Esophagus muscularis mucosa (tissue), 4 donors: Measurements from ENCODE around the gene HHATL. TPM values are rescaled to one million over a fixed set of nuclear protein-coding genes. Genes with fewer than 3 reads are reported as not detected.

Experiments used
- DNase-seq: peaks from one replicate; pipeline ENCODE4 v3.0.0-alpha.2; 2017; ENCODE audit errors: extremely low spot score
- H3K27ac ChIP-seq, 4 donors: fragments of 200-600 bp; sonication (generic); replicated peaks in 1 of 4; 1 replicate in 3 of 4; 2 replicates in 1 of 4; pipeline ENCODE4 v1.5.1; 2016 to 2019; ENCODE audit warnings: mild to moderate bottlenecking in 1 of 4
- H3K27me3 ChIP-seq, 4 donors: fragments of 200-600 bp; sonication (generic); one replicate each; pipeline versions ENCODE4 v1.5.1 to v1.6.0; 2016 to 2019
- H3K36me3 ChIP-seq, 4 donors: fragments of 200-600 bp; sonication (generic); one replicate each; pipeline ENCODE4 v1.5.1; 2016 to 2019
- H3K4me1 ChIP-seq, 4 donors: fragments of 200-600 bp; sonication (generic); one replicate each; pipeline ENCODE4 v1.5.1; 2016 to 2019
- H3K4me3 ChIP-seq, 4 donors: fragments of 200-600 bp; sonication (generic); 1 replicate in 2 of 4; 2 replicates in 2 of 4; pipeline ENCODE4 v1.5.1; 2016 to 2019; ENCODE audit warnings: mild to moderate bottlenecking in 4 of 4, moderate library complexity in 1 of 4
- H3K9me3 ChIP-seq, 4 donors: fragments of 200-600 bp; sonication (generic); 1 replicate in 3 of 4; 2 replicates in 1 of 4; pipeline ENCODE4 v1.5.1; 2016 to 2019
- EP300 ChIP-seq: sonication (generic); formaldehyde crosslinking; IDR thresholded peaks from one replicate; pipeline ENCODE4 v1.6.1; 2017; ENCODE audit warnings: antibody characterized with exemption
- POLR2A ChIP-seq: fragments of 450-650 bp; IDR thresholded peaks from one replicate; pipeline ENCODE4 v1.6.1; 2017; ENCODE audit warnings: antibody characterized with exemption, moderate library complexity, mild to moderate bottlenecking, low read depth
- POLR2AphosphoS5 ChIP-seq, 2 donors: sonication (generic); formaldehyde crosslinking; IDR thresholded peaks; one replicate each; pipeline ENCODE4 v1.6.1; 2017; ENCODE audit warnings: antibody characterized with exemption in 2 of 2
- WGBS: methylation state at CpG from one replicate; pipeline ENCODE4 v1.1.5; 2018; 5-methylcytosine and 5-hydroxymethylcytosine counted together
- intact Hi-C: fragments of 100-400 bp; cut with DNase I; formaldehyde crosslinking; loops from one replicate; pipeline ENCODE4 v1.15.1; 2023
- total RNA-seq, 4 donors: library from RNA; depleted of rRNA; stranded (reverse); fragments of >200 nt; gene quantifications; one replicate each; pipeline versions ENCODE4 v1.1.0 to v1.2.1, GENCODE V29; 2016
- TF ChIP-seq, protein P1 (sequence below), 3 experiments: fragments of 200-600 bp in 2 of 3; fragments of 450-650 bp in 1 of 3; sonication (generic) in 2 of 3; IDR thresholded peaks; one replicate each; pipeline ENCODE4 v1.5.1; 2017 to 2019; ENCODE audit warnings: antibody characterized with exemption in 3 of 3, mild to moderate bottlenecking in 2 of 3, moderate library complexity in 1 of 3

Gene HHATL
- total RNA-seq, 4 donors from 2014 or later = 1.5 TPM; not detected in 3

DNA sequence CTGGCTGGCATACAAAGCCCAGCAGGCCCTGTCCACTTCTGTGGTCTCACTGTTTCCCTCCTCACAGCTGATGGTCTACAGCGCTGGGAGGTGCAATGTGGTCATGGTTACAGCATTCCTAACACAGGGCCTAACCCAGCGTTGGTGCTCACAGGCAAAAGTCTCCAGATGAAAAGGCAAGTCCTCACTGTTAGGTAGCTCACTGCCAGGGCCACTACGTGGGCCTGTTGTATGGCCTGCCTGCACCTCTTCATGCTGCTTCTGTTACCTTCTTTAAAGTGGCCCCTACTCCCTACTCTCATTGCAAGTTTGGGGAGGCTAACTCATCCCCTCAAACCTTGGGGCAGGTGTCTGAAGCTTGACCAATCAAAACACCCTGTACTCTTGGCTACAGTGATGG lies 39.2 kb upstream of the HHATL start:
- Histone ChIP-seq H3K36me3 (no peaks in the 10 kb centered on the region), H3K27ac (no peak overlapping the region), H3K9me3 (no peaks in the 10 kb centered on the region), H3K4me1 (peaks cover 24 to 30% (median 29%) of the 10 kb centered on the region in 4 donors), H3K4me3 (no peak overlapping the region), H3K27me3 (no peaks in the 10 kb centered on the region)
- intact Hi-C loops = loop anchor here (5.0 kb wide), 1 partner anchor 89 kb away; the partner anchor contains the start of gene ZBTB47
- no peak for TF ChIP-seq EP300
- TF ChIP-seq POLR2AphosphoS5 (IDR thresholded peaks at IDR 0.05) = no peak
- TF ChIP-seq, protein P1, sequence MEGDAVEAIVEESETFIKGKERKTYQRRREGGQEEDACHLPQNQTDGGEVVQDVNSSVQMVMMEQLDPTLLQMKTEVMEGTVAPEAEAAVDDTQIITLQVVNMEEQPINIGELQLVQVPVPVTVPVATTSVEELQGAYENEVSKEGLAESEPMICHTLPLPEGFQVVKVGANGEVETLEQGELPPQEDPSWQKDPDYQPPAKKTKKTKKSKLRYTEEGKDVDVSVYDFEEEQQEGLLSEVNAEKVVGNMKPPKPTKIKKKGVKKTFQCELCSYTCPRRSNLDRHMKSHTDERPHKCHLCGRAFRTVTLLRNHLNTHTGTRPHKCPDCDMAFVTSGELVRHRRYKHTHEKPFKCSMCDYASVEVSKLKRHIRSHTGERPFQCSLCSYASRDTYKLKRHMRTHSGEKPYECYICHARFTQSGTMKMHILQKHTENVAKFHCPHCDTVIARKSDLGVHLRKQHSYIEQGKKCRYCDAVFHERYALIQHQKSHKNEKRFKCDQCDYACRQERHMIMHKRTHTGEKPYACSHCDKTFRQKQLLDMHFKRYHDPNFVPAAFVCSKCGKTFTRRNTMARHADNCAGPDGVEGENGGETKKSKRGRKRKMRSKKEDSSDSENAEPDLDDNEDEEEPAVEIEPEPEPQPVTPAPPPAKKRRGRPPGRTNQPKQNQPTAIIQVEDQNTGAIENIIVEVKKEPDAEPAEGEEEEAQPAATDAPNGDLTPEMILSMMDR (IDR thresholded peaks at IDR 0.05) = no peak
- TF ChIP-seq POLR2A = no peak
- DNase-seq = no peak
- WGBS = 78% methylated on average over 3 of the region's 3 CpGs

DNA sequence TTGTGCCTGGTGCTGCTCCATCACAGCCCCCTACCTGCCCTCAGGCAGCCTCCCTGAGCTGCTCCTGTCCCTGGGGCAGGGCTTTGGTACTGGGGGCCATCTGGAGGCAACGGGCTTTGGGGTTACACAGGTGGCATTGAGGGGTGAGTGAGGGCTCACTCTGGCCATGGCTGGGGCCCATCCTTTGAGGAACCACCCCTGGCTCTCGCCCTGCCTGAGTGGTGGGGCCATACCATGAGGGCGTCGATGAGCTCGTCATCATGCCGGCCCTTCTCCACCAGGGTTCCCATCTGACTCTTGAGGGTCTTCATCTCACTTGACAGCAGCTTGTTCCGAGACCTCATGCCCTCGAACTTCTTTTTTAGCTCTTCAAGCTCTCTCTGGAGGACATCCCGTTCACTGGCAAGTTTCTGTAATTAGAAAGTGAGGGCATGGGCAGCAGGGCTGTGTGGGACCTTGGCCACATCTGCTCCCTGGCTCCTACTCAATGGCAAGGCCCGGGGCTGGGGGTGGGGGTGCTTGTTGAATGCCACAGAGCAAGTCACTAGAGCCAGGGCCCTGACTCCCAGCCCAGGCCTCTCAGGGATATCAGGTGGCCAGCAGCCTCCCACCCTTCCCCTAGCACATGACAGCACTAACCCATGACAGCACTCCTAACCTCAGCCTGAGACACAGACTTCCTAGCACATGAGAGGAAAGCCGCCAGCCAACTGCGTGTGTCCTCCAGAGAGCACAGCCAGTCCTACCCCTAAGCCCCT lies 37.0 kb upstream of the HHATL start:
- intact Hi-C loops = loop anchor here (5.0 kb wide), 1 partner anchor 87 kb away; the partner anchor contains the start of gene ZBTB47
- Histone ChIP-seq H3K4me3 (no peak overlapping the region), H3K27me3 (no peaks in the 10 kb centered on the region), H3K27ac (no peak overlapping the region), H3K36me3 (no peaks in the 10 kb centered on the region), H3K4me1 (peaks cover 7 to 8% (median 7%) of the 10 kb centered on the region in 4 donors), H3K9me3 (no peaks in the 10 kb centered on the region)
- DNase-seq = no peak
- WGBS = 85% methylated on average over 9 of the region's 12 CpGs
- no peak for TF ChIP-seq POLR2A
- TF ChIP-seq EP300 = no peak
- TF ChIP-seq, protein P1 (IDR thresholded peaks at IDR 0.05) = no peak
- no peak for TF ChIP-seq POLR2AphosphoS5 (IDR thresholded peaks at IDR 0.05)

DNA sequence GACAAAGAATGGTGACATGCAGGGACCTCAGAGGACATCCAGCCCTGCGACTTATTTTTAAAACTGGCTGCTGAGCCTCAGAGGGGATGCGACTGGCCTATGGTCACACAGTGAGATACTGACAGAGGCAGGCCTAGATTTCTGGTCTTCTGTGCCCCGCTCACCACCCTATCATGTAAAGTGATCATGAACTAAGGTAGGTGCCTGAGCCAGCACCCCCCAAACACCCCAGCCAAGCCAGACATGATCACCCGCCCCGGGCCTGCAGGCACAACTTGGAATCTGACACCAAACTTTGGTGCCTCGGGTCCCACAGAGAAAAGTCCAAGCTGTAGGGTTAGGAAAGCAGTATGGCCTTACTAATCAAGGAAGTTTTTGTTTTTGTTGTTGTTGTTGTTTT lies 33.9 kb upstream of the HHATL start:
- no peaks in the 10 kb centered on the region for H3K27me3 ChIP-seq
- peaks cover 0 to 7% (median 0%) of the 10 kb centered on the region in 4 donors for H3K4me1 ChIP-seq
- no peak for TF ChIP-seq POLR2AphosphoS5 (IDR thresholded peaks at IDR 0.05)
- no peak for TF ChIP-seq EP300
- no peak for TF ChIP-seq POLR2A
- TF ChIP-seq, protein P1 (IDR thresholded peaks at IDR 0.05) = no peak
- H3K9me3 ChIP-seq = no peaks in the 10 kb centered on the region
- no peak overlapping the region for H3K27ac ChIP-seq
- intact Hi-C loops = no loop called here
- DNase-seq = no peak
- no peaks in the 10 kb centered on the region for H3K36me3 ChIP-seq
- WGBS = 92% methylated on average over 4 of the region's 6 CpGs
- H3K4me3 ChIP-seq = no peak overlapping the region

DNA sequence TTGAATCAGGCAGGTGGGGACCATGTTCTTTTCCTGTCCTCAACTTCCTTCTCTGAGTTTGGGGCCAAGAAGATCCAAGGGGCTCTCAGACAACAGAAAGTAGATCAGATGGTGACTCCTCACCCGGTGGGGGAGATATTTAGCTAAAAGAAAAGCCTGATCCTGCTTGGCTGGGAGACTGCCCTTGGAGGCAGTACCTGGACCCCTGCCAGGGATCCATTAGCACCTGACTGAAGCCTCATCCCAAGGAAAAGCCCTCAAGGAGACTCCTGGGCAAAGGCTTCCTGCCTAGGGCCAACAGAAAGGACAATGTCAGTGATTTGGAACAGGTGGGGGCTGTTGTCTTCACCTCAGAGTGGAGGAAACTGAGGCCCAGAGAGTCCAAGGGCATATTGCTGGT lies 33.5 kb upstream of the HHATL start:
- WGBS = 57% methylated on average over 1 of the region's 1 CpG
- H3K27ac ChIP-seq = no peak overlapping the region
- H3K4me3 ChIP-seq = no peak overlapping the region
- no peaks in the 10 kb centered on the region for H3K27me3 ChIP-seq
- H3K4me1 ChIP-seq = peaks cover 0 to 7% (median 0%) of the 10 kb centered on the region in 4 donors
- H3K9me3 ChIP-seq = no peaks in the 10 kb centered on the region
- TF ChIP-seq, protein P1 (IDR thresholded peaks at IDR 0.05) = no peak
- TF ChIP-seq POLR2A (no peak), POLR2AphosphoS5 (IDR thresholded peaks at IDR 0.05) (no peak), EP300 (no peak)
- H3K36me3 ChIP-seq = no peaks in the 10 kb centered on the region
- intact Hi-C loops = no loop called here
- DNase-seq = no peak
